ENCODE data around the gene TNNT3.

DNA sequence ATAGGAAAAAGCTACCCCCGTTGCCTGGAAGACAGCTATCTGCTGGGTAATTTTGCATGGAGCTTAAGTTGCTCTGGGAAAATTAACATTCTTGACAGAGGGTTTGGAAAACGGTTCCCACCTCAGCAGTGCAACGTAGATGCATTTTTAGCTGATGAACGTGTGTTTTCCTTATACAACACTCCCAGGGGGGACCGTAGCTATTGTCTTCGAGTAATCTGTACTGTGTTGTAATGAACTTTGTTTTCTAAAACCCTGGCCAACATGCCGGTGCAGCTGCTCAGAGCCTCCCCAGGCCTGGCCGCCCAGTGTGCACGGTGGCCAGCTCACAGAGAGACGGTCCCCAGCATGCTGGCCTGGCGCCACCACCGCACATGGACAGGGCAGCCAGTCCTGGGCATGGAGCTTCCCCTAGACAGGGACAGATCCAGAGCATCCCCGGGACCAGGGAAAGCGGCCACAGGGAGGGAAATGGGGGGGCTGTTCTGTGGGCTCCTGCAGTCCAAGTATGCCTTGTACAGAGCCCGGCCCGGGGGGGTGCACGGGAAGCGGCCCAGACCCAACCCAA is 2.2 kb downstream of the TNNT3 start:
- TF ChIP-seq, protein P1, sequence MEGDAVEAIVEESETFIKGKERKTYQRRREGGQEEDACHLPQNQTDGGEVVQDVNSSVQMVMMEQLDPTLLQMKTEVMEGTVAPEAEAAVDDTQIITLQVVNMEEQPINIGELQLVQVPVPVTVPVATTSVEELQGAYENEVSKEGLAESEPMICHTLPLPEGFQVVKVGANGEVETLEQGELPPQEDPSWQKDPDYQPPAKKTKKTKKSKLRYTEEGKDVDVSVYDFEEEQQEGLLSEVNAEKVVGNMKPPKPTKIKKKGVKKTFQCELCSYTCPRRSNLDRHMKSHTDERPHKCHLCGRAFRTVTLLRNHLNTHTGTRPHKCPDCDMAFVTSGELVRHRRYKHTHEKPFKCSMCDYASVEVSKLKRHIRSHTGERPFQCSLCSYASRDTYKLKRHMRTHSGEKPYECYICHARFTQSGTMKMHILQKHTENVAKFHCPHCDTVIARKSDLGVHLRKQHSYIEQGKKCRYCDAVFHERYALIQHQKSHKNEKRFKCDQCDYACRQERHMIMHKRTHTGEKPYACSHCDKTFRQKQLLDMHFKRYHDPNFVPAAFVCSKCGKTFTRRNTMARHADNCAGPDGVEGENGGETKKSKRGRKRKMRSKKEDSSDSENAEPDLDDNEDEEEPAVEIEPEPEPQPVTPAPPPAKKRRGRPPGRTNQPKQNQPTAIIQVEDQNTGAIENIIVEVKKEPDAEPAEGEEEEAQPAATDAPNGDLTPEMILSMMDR (IDR thresholded peaks at IDR 0.05; ENCODE audit: insufficient read depth, low read length): no peak
- TF ChIP-seq POLR2AphosphoS5 (IDR thresholded peaks at IDR 0.05; ENCODE audit: low read depth): no peak
- TF ChIP-seq, protein P2, sequence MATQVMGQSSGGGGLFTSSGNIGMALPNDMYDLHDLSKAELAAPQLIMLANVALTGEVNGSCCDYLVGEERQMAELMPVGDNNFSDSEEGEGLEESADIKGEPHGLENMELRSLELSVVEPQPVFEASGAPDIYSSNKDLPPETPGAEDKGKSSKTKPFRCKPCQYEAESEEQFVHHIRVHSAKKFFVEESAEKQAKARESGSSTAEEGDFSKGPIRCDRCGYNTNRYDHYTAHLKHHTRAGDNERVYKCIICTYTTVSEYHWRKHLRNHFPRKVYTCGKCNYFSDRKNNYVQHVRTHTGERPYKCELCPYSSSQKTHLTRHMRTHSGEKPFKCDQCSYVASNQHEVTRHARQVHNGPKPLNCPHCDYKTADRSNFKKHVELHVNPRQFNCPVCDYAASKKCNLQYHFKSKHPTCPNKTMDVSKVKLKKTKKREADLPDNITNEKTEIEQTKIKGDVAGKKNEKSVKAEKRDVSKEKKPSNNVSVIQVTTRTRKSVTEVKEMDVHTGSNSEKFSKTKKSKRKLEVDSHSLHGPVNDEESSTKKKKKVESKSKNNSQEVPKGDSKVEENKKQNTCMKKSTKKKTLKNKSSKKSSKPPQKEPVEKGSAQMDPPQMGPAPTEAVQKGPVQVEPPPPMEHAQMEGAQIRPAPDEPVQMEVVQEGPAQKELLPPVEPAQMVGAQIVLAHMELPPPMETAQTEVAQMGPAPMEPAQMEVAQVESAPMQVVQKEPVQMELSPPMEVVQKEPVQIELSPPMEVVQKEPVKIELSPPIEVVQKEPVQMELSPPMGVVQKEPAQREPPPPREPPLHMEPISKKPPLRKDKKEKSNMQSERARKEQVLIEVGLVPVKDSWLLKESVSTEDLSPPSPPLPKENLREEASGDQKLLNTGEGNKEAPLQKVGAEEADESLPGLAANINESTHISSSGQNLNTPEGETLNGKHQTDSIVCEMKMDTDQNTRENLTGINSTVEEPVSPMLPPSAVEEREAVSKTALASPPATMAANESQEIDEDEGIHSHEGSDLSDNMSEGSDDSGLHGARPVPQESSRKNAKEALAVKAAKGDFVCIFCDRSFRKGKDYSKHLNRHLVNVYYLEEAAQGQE (IDR thresholded peaks at IDR 0.05; ENCODE audit: insufficient replicate concordance, low read depth): no peak
- TF ChIP-seq SPI1 (IDR thresholded peaks at IDR 0.05; ENCODE audit: borderline replicate concordance, low read depth): no peak
- no peak for TF ChIP-seq GABPA (IDR thresholded peaks at IDR 0.05; ENCODE audit: low read depth)
